Measurements from ENCODE around the gene EXOC6. TPM values are rescaled to one million over a fixed set of nuclear protein-coding genes. Genes with fewer than 3 reads are reported as not detected.

Gene EXOC6
- total and polyA plus RNA-seq, 10 of the 15 experiments (the other 5 are each of a cell fraction or from before 2014, with no cell fraction given) = 7.6 to 53.8 (median 13.3) TPM

DNA sequence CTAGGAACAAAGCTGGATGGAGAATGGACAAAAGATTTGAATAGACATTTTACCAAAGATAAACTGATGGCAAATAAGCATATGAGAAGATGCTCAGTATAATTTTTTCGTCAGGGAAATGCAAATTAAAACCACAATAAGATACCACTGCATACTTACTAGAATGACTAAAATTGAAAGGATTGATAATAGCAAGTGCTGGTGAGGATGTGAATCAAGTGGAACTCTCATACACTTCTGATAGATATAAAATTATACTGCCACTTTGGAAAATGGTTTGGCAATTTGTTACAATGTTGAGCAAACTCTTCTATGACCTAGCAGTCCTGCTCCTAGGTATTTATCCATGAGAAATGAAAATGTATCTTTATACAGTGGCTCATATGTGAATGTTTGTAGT is 83.3 kb downstream of the EXOC6 start:
- Histone ChIP-seq H3K9me3 (replicated peaks; ENCODE audit: control insufficient read depth, insufficient read depth, low read length) (no peaks in the 10 kb centered on the region), H3K27me3 (replicated peaks in 1 of 2; ENCODE audit: control insufficient read depth in 2 of 2, insufficient read depth in 2 of 2, low read length in 1 of 2) (no peaks in the 10 kb centered on the region), H4K20me1 (ENCODE audit: control insufficient read depth, insufficient read depth) (no peaks in the 10 kb centered on the region), H2AFZ (ENCODE audit: control insufficient read depth, low read depth, low read length) (no peak overlapping the region), H3K4me1 (ENCODE audit: control insufficient read depth, insufficient read depth, low read length) (no peaks in the 10 kb centered on the region), H3K4me2 (ENCODE audit: control insufficient read depth, insufficient read depth) (no peak overlapping the region), H3K4me3 (no peak overlapping the region), H3K79me2 (ENCODE audit: control insufficient read depth, insufficient read depth, low read length) (no peaks in the 10 kb centered on the region), H3K9ac (ENCODE audit: control insufficient read depth, insufficient read depth, low read length) (no peak overlapping the region), H3K36me3 (ENCODE audit: control insufficient read depth in 2 of 2, insufficient read depth in 2 of 2, low read length in 1 of 2) (no peaks in the 10 kb centered on the region), H3K27ac (ENCODE audit: control insufficient read depth, insufficient read depth) (no peak overlapping the region)
- SMC1A ChIA-PET (ENCODE audit: uncharacterized antibody, unreplicated experiment) = no interaction called here
- in situ Hi-C loops (cut with MboI) = no loop called here
- RAD21 ChIA-PET (ENCODE audit: unreplicated experiment) = no interaction called here
- WGBS (ENCODE audit: insufficient coverage, insufficient replicate concordance, low lambda C conversion rate, missing lambda C conversion rate) = 0% methylated on average over 1 of the region's 1 CpG
- POLR2A ChIA-PET = no interaction called here
- FAIRE-seq = peak; percentile 27
- no peak for DNase-seq (ENCODE audit: low read depth, low spot score)
- intact Hi-C loops (cut with micrococcal nuclease; ENCODE audit: unreplicated experiment) = no loop called here
- BruUV-seq (replicated peaks) = no TSS peak
- ATAC-seq = no peak
- CTCF ChIA-PET = interaction anchor here (1.1 kb wide), 1 partner anchor 16 kb away, joined by 4 read pairs; no protein-coding TSS in a partner anchor
- TF ChIP-seq, protein P1, sequence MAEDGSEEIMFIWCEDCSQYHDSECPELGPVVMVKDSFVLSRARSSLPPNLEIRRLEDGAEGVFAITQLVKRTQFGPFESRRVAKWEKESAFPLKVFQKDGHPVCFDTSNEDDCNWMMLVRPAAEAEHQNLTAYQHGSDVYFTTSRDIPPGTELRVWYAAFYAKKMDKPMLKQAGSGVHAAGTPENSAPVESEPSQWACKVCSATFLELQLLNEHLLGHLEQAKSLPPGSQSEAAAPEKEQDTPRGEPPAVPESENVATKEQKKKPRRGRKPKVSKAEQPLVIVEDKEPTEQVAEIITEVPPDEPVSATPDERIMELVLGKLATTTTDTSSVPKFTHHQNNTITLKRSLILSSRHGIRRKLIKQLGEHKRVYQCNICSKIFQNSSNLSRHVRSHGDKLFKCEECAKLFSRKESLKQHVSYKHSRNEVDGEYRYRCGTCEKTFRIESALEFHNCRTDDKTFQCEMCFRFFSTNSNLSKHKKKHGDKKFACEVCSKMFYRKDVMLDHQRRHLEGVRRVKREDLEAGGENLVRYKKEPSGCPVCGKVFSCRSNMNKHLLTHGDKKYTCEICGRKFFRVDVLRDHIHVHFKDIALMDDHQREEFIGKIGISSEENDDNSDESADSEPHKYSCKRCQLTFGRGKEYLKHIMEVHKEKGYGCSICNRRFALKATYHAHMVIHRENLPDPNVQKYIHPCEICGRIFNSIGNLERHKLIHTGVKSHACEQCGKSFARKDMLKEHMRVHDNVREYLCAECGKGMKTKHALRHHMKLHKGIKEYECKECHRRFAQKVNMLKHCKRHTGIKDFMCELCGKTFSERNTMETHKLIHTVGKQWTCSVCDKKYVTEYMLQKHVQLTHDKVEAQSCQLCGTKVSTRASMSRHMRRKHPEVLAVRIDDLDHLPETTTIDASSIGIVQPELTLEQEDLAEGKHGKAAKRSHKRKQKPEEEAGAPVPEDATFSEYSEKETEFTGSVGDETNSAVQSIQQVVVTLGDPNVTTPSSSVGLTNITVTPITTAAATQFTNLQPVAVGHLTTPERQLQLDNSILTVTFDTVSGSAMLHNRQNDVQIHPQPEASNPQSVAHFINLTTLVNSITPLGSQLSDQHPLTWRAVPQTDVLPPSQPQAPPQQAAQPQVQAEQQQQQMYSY (CRISPR knock-in tag; IDR thresholded peaks at IDR 0.05) = no peak
- TF ChIP-seq, protein P2, sequence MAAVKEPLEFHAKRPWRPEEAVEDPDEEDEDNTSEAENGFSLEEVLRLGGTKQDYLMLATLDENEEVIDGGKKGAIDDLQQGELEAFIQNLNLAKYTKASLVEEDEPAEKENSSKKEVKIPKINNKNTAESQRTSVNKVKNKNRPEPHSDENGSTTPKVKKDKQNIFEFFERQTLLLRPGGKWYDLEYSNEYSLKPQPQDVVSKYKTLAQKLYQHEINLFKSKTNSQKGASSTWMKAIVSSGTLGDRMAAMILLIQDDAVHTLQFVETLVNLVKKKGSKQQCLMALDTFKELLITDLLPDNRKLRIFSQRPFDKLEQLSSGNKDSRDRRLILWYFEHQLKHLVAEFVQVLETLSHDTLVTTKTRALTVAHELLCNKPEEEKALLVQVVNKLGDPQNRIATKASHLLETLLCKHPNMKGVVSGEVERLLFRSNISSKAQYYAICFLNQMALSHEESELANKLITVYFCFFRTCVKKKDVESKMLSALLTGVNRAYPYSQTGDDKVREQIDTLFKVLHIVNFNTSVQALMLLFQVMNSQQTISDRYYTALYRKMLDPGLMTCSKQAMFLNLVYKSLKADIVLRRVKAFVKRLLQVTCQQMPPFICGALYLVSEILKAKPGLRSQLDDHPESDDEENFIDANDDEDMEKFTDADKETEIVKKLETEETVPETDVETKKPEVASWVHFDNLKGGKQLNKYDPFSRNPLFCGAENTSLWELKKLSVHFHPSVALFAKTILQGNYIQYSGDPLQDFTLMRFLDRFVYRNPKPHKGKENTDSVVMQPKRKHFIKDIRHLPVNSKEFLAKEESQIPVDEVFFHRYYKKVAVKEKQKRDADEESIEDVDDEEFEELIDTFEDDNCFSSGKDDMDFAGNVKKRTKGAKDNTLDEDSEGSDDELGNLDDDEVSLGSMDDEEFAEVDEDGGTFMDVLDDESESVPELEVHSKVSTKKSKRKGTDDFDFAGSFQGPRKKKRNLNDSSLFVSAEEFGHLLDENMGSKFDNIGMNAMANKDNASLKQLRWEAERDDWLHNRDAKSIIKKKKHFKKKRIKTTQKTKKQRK (IDR thresholded peaks at IDR 0.05; ENCODE audit: low read depth, low read length) = no peak
- no peak for TF ChIP-seq BACH1 (IDR thresholded peaks at IDR 0.05; ENCODE audit: borderline replicate concordance)
- no peak for TF ChIP-seq BHLHE40 (IDR thresholded peaks at IDR 0.05; ENCODE audit: borderline replicate concordance in 1 of 2, low read depth in 2 of 2, low read length in 1 of 2)
- TF ChIP-seq, protein P3, sequence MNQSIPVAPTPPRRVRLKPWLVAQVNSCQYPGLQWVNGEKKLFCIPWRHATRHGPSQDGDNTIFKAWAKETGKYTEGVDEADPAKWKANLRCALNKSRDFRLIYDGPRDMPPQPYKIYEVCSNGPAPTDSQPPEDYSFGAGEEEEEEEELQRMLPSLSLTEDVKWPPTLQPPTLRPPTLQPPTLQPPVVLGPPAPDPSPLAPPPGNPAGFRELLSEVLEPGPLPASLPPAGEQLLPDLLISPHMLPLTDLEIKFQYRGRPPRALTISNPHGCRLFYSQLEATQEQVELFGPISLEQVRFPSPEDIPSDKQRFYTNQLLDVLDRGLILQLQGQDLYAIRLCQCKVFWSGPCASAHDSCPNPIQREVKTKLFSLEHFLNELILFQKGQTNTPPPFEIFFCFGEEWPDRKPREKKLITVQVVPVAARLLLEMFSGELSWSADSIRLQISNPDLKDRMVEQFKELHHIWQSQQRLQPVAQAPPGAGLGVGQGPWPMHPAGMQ (IDR thresholded peaks at IDR 0.05; ENCODE audit: borderline replicate concordance) = no peak
- no peak for TF ChIP-seq TARDBP (IDR thresholded peaks at IDR 0.05; ENCODE audit: borderline replicate concordance)
- no peak for TF ChIP-seq FOXM1 (IDR thresholded peaks at IDR 0.05; ENCODE audit: low read depth, low read length)
- TF ChIP-seq, protein P4, sequence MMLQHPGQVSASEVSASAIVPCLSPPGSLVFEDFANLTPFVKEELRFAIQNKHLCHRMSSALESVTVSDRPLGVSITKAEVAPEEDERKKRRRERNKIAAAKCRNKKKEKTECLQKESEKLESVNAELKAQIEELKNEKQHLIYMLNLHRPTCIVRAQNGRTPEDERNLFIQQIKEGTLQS (IDR thresholded peaks at IDR 0.05; ENCODE audit: borderline replicate concordance, extremely low read depth, low read depth, low read length) = no peak
- TF ChIP-seq SMARCA5 (IDR thresholded peaks at IDR 0.05) = no peak
- no peak for TF ChIP-seq SREBF1 (IDR thresholded peaks at IDR 0.05; ENCODE audit: low read length)
- TF ChIP-seq, protein P5, sequence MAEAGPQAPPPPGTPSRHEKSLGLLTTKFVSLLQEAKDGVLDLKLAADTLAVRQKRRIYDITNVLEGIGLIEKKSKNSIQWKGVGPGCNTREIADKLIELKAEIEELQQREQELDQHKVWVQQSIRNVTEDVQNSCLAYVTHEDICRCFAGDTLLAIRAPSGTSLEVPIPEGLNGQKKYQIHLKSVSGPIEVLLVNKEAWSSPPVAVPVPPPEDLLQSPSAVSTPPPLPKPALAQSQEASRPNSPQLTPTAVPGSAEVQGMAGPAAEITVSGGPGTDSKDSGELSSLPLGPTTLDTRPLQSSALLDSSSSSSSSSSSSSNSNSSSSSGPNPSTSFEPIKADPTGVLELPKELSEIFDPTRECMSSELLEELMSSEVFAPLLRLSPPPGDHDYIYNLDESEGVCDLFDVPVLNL (IDR thresholded peaks at IDR 0.05; ENCODE audit: low read depth, low read length) = no peak
- TF ChIP-seq, protein P6, sequence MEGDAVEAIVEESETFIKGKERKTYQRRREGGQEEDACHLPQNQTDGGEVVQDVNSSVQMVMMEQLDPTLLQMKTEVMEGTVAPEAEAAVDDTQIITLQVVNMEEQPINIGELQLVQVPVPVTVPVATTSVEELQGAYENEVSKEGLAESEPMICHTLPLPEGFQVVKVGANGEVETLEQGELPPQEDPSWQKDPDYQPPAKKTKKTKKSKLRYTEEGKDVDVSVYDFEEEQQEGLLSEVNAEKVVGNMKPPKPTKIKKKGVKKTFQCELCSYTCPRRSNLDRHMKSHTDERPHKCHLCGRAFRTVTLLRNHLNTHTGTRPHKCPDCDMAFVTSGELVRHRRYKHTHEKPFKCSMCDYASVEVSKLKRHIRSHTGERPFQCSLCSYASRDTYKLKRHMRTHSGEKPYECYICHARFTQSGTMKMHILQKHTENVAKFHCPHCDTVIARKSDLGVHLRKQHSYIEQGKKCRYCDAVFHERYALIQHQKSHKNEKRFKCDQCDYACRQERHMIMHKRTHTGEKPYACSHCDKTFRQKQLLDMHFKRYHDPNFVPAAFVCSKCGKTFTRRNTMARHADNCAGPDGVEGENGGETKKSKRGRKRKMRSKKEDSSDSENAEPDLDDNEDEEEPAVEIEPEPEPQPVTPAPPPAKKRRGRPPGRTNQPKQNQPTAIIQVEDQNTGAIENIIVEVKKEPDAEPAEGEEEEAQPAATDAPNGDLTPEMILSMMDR (IDR thresholded peaks at IDR 0.05 in 2 of 3, conservative IDR thresholded peaks at IDR 0.05 in 1 of 3; ENCODE audit: control insufficient read depth in 2 of 3, extremely low read depth in 1 of 3, insufficient read depth in 1 of 3, low read depth in 3 of 3, low read length in 3 of 3) = no peak
